Stimulated activated CD4-positive, alpha-beta T cell treated with anti-CD3 and anti-CD28 coated beads, TNF-alpha, amount 100 ng/mL, for 4 hours (primary cell): ENCODE results near the gene MTF1.
"Not testable (repeated sequence)": the region's sequence is repeated elsewhere in the genome, so short reads cannot be mapped to it uniquely, and the experiment has no call there.

ENCODE experiments used
- DNase-seq, 3 experiments: peaks; one replicate each; pipeline ENCODE4 v3.0.0-alpha.2; 2020; ENCODE audit warnings: low read depth in 3 of 3

The MTF1 gene

DNA sequence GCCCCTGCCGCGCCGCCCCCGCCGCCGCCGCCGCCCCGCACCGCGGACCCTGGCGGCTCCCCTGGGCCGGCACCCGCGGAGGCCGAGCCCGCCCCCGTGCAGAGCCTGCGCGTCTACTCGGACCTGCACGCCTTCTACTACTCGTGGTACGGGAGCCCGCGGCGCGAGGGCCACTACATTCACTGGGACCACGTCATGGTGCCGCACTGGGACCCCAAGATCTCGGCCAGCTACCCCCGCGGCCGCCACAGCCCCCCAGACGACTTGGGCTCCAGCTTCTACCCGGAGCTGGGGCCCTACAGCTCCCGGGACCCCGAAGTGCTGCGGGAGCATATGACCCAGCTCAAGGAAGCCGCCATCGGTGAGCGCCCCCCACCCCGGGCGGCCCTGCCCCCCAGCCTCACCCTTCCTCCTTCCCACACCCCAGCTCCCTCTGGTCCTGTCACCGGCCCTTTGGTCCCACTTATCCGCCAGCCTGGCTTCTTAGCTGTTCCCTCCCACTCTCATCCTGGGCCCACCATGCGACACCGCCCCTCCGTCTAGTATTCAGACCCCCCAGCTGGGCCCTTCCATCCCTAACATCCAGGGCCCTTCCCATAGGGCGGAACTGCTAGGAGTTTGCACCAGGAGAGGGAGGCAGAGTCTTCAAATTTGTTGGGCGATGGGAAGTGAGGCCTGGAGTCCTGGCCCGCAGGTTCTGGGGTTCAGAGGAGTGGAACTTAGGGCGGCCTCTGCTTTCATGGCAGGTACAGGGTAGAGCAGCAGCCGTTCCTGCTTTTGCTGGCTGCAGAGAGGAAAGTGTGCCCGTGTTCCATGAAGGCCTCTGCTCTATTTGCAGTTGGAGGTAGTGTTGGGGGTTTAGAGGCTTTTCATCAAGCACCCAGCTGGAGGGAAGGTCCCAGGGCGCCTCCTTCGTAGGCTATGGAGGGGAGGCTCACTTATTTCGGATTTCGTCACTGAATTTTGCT is 64.7 kb downstream of the MTF1 start:
- no peak for DNase-seq

DNA sequence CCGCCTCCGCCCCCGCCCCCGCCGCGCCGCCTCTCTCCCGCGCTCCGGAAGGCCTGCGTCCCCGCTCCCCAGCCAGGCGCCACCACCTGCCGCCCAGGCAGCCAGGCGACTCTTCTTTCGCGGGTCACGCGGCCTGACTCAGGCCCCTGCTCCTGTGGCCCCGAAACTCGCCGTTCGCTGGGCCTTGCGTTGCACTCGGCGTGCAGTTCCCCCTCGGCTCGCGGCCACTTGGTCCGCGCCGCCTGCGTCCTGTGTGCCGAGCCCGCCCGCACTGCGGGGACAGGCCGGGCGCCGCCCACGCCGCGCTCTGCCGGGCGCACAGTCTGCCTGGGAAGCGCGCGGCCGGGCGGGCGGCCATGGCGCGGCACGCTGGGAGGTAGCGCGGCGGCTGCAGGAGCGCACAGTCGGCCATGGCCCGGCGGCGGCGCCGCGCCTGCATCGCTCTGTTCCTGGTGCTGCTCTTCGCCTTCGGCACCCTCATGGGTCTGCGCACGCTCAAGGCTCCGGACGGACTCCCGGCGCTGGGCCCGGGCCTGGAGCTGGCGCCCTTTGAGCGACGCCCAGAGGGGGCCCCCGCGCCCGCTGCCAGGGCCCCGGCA is 65.5 kb downstream of the MTF1 start, which contains the start of gene MANEAL:
Gene MANEAL (plus strand): TSS at position 75 of the 599 bp plus-strand sequence. CDS start 336 bp downstream, at position 411.
- DNase-seq: no peak

DNA sequence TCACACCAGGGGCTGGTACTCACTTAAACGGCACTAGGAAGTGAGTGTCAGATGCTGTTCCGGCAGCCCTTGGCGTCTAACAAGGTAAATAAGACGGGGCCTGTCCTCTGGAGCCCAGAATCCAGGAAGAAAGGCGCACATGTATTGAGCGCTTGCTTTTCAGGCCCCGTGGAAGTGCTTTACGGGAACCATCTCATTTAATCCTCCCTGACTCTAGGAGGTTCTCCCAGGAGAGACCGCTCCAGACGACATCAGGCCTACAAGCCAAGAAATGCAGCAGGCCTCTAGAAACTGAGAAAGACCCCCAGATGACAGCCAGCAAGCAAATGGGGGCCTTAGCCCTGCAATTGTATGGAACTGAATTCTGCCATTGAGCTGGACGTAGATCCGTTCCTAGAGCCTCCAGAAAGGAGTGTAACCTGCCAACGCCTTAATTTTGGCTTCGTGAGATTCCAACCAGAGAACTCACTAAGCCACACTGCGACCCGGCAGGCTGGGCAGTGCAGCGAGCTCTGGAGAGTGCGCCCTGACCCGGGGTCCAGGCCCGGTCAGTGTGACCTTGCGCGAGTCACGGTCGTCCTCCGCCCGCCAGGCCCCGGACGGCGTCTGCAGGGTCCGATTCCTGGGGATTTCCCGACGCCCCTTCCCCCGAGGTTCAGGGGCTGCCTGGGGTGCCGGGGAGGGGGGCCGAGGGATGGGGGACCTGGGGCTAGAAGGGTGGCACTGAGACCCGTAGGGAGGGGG is 66.3 kb downstream of the MTF1 start:
- no peak for DNase-seq

DNA sequence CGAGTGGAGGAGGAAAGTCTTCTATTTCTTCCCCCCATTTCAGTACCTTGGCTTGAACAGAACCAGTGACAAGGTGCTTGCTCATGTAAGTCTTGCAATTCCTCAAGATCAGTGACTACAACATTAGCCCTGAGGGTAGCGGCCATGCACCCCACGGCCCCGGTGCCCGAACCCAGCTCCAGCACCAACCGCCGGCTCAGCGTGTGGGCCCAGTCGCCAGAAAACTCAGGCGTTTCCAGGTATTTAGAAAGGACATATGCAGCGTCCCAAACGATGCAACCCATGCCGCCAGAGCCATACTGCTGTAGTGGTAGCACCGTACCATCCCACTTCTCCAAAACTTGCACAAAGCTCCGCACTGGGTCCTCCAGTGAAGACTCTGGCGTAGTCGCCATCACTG is 76.9 kb downstream of the MTF1 start:
- no peak for DNase-seq

DNA sequence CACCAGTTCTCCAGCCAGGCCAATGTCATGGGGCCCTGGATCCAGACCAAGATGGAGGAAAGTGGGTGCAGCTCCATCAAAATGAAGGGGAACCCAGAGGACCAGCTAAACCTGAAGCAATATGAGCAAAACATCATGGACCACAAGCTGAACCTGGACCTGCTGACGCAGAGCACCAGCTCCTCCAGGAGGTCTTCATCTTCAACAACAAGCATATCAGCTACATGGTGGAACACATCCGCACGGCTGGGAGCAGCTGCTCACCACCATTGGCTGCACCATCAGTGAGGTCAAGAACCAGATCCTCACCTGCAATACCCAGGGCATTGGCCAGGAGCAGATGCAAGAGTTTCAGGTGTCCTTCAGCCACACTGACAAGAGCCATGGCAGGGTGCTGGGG is 80.7 kb downstream of the MTF1 start:
- no peak for DNase-seq

DNA sequence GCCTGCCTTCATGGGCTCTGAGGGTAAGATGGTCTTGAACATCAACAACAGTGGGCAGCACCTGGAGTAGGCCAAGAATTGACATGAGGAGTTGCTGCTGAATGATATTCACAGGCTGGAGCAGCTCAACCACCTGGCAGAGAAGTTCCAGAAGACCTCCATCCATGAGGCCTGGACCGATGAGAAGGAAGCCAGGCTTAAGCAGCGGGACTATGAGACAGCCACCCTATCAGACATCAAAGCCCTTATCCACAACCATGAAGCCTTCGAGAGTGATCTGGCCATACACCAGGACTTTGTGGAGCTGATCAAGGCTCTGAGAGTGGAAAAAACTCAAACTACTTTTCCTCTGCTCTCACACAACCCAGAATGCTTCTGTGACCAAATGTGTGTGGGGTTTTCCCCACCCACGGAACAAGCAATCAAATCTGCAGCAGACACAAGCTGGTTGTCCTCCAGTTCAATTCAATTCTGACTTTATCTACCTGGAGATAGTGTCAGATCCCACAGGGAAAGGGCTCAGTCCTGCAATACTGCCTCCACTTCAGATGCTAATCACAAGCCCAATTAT is 82.4 kb downstream of the MTF1 start:
- DNase-seq: peak in 1 of 3 experiments; percentile 17

DNA sequence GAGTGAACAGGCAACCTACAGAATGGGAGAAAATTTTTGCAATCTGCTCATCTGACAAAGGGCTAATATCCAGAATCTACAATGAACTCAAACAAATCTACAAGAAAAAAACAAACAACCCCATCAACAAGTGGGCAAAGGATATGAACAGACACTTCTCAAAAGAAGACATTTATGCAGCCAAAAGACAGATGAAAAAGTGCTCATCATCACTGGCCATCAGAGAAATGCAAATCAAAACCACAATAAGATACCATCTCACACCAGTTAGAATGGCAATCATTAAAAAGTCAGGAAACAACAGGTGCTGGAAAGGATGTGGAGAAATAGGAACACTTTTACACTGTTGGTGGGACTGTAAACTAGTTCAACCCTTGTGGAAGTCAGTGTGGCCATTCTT is 88.0 kb downstream of the MTF1 start:
- DNase-seq: not testable (repeated sequence)

DNA sequence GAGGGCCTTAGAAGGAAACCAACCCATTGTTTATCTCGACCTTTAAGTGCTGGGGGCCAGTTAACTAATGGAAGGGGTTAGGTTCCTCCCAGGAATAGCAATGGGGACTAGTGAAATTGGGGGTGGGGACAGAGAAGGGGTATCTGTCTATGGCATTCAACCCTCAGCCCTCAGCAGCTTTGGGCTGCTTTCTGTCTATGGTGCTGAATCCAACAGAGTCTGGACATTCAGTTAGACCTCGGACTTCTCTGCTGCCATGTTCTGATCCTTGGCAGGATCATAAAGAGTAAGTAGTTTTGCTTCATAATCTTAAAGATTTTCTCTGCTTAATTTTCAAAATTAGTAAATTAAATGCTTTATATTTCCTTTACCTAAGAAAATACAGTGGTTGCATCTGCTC is 91.9 kb downstream of the MTF1 start:
- DNase-seq: no peak

DNA sequence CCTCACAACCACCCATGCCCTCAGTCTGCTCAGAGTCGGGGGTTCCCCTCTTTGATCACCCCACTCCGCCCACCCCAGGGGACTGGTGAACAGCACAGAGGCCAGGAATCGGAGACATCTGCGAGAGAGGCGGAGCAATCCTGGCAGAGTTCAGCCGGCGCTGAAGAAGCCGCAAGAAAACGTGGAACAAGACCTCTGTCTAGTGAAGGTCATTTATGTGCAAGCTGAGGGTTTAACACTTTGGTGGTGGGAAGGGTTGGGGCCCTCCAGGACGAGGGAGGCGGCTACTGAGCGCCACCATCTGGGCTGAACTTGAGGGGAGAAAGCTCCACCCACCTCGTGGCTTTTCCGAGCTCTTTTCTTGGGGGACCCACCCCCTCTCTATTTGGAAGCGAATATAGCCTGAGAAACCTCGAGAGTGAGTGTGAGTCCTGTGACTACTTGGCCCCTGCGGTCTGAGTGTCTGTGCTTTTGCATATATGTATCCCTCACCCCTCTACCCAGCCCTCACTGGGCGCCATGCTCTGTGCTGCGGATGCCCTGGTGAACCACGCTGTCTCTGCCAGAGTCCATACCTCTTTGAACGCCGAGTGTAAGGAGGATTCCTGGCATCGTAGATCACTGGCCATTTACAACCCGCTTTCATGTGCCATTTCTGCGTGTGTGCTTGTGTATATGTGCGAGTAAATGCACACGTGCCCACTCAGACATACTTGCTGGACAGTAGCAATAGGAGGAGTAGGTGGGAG is 93.3 kb downstream of the MTF1 start:
- peak in 1 of 3 experiments; percentile 27 for DNase-seq

DNA sequence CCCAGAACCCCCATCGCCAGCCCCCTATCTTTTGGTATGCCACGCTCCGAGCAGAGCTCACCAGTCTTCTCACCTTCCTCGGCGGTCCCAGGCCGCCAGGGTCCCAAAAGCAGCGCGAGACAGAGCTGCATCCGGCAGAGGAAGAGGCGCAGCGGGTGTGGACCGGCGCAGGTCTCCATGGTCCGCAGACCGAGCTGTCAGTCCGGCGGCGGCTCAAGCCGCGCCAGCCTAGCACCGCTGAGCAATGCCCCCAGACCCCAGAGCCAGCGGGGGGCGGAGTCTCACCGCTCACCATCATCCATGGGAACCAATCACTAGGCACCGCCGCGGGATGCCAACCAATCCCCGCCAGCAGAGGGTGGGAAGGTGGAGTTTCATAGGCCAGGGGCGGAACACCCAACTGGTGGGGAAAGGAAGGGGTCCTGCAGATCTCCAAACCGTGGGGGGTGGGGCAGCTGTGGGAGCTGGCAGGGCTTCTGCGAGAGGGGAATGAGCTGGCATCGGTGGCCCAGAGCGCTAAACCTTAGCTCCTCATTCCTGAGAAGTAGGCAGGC is 94.4 kb downstream of the MTF1 start, which contains the start of gene EPHA10:
Gene EPHA10 (minus strand): TSS at position 233 of the 554 bp plus-strand sequence. CDS start 54 bp downstream, at position 179.
- DNase-seq: no peak

DNA sequence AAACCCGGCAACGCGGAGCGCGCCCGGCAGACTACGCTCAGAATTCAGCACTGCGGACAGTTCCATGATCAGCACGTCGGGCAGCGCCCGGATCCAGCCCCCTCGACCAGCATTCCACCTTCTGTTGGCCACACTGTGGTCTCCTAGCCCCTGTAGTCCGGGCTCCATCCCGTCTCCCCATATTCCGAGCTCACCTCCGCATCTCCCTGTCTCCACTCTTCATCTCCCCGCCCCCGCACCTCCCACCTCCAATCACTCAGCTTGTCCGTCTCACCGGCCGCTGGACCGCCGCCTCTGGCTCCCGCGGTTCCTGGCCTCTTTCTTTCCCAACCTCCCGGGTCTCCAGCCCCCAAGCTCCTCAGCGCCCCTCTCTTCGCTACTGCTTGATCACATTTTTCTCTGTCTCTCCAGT is 95.0 kb downstream of the MTF1 start:
- no peak for DNase-seq

DNA sequence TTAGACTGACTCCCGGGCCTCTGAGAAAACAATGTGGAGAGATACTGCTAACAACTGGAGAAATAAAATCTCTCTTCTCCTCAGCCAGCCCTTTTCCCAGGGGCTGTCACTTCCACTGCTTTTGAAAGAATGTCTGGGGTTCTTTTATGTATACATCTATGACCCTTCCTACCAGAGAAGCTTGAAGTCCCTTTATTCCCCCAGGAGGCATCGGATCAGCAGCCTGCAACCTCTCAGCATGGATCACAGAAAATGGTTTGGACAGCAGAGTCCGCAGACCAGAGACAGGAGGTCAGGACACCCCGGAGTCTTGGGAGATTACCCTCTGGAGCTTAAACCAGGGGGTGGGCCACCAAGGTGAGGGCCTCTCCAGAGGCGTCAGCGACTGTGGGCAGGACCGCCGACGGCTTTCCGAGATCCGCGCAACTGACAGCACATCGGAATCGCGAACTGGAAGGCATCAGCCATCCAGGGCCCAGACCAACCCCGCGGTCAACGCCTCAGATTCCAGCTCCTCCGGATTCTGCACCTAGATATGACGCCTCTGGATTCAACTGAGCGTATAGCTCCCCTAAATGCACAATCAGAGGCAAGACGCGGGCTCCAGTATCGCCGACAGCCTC is 95.5 kb downstream of the MTF1 start:
- DNase-seq: no peak

DNA sequence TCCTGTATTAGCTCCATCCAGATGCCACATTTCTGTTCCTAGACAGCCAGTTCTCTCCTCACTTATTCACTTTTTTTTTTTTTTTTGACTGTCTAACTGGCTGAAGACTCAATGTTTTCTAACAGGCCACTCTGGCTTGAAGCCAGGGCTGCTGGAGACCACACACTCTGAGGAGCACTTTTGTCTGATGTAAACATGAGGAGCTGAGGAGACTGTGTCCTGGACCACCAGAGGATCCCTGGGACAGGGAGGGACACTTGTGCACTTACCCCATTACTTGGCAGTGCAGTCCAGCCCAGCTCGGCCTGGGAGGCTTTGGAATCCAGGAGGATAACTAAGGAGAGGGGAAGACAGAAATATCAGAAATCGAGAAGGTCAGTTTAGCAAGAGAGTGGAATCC is 96.9 kb downstream of the MTF1 start:
- DNase-seq: no peak

DNA sequence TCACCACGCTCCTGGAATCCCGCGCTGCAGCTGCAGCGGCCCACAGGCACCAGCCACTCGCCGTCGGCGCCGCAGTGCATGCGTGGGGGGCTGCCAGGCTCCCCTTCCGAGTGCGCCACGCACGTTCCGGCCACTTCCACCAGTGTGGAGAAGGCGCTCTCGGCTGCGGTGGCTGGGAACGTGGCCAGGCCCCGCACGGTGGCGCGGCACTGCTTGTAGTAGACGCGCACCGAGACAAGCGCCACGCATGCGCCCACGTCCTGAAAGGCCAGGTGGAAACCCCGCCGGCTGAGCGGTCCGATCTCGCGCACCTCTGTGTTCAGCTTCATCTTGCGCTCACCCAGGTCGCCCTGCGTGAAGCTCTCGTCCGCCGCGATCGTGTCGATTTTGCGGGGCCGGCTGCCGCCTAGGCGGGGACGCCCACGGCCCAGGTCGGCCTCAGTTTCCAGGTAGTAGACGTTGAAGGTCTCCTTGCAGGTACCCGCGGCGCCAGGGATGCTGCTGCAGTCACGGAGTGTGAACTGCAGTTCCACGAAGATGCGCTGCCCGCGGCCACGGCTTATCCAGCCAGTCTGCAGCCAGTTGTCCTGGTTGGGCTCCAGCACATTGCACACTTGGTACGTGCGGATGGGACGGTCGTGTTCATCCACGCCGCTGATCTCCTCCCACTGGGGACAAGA is 97.8 kb downstream of the MTF1 start:
- DNase-seq: no peak
